Esophagus muscularis mucosa (tissue), 4 donors: ENCODE measurements around the gene CYP8B1. TPM values are rescaled to one million over a fixed set of nuclear protein-coding genes. Genes with fewer than 3 reads are reported as not detected.

Experiments used
- DNase-seq: peaks from one replicate; pipeline ENCODE4 v3.0.0-alpha.2; 2017; ENCODE audit errors: extremely low spot score
- H3K27ac ChIP-seq, 4 donors: fragments of 200-600 bp; sonication (generic); replicated peaks in 1 of 4; 1 replicate in 3 of 4; 2 replicates in 1 of 4; pipeline ENCODE4 v1.5.1; 2016 to 2019; ENCODE audit warnings: mild to moderate bottlenecking in 1 of 4
- H3K27me3 ChIP-seq, 4 donors: fragments of 200-600 bp; sonication (generic); one replicate each; pipeline versions ENCODE4 v1.5.1 to v1.6.0; 2016 to 2019
- H3K36me3 ChIP-seq, 4 donors: fragments of 200-600 bp; sonication (generic); one replicate each; pipeline ENCODE4 v1.5.1; 2016 to 2019
- H3K4me1 ChIP-seq, 4 donors: fragments of 200-600 bp; sonication (generic); one replicate each; pipeline ENCODE4 v1.5.1; 2016 to 2019
- H3K4me3 ChIP-seq, 4 donors: fragments of 200-600 bp; sonication (generic); 1 replicate in 2 of 4; 2 replicates in 2 of 4; pipeline ENCODE4 v1.5.1; 2016 to 2019; ENCODE audit warnings: mild to moderate bottlenecking in 4 of 4, moderate library complexity in 1 of 4
- H3K9me3 ChIP-seq, 4 donors: fragments of 200-600 bp; sonication (generic); 1 replicate in 3 of 4; 2 replicates in 1 of 4; pipeline ENCODE4 v1.5.1; 2016 to 2019
- EP300 ChIP-seq: sonication (generic); formaldehyde crosslinking; IDR thresholded peaks from one replicate; pipeline ENCODE4 v1.6.1; 2017; ENCODE audit warnings: antibody characterized with exemption
- POLR2A ChIP-seq: fragments of 450-650 bp; IDR thresholded peaks from one replicate; pipeline ENCODE4 v1.6.1; 2017; ENCODE audit warnings: antibody characterized with exemption, moderate library complexity, mild to moderate bottlenecking, low read depth
- POLR2AphosphoS5 ChIP-seq, 2 donors: sonication (generic); formaldehyde crosslinking; IDR thresholded peaks; one replicate each; pipeline ENCODE4 v1.6.1; 2017; ENCODE audit warnings: antibody characterized with exemption in 2 of 2
- WGBS: methylation state at CpG from one replicate; pipeline ENCODE4 v1.1.5; 2018; 5-methylcytosine and 5-hydroxymethylcytosine counted together
- intact Hi-C: fragments of 100-400 bp; cut with DNase I; formaldehyde crosslinking; loops from one replicate; pipeline ENCODE4 v1.15.1; 2023
- total RNA-seq, 4 donors: library from RNA; depleted of rRNA; stranded (reverse); fragments of >200 nt; gene quantifications; one replicate each; pipeline versions ENCODE4 v1.1.0 to v1.2.1, GENCODE V29; 2016
- TF ChIP-seq, protein P1 (sequence below), 3 experiments: fragments of 200-600 bp in 2 of 3; fragments of 450-650 bp in 1 of 3; sonication (generic) in 2 of 3; IDR thresholded peaks; one replicate each; pipeline ENCODE4 v1.5.1; 2017 to 2019; ENCODE audit warnings: antibody characterized with exemption in 3 of 3, mild to moderate bottlenecking in 2 of 3, moderate library complexity in 1 of 3

Gene CYP8B1
- total RNA-seq, 4 donors from 2014 or later: not detected

DNA sequence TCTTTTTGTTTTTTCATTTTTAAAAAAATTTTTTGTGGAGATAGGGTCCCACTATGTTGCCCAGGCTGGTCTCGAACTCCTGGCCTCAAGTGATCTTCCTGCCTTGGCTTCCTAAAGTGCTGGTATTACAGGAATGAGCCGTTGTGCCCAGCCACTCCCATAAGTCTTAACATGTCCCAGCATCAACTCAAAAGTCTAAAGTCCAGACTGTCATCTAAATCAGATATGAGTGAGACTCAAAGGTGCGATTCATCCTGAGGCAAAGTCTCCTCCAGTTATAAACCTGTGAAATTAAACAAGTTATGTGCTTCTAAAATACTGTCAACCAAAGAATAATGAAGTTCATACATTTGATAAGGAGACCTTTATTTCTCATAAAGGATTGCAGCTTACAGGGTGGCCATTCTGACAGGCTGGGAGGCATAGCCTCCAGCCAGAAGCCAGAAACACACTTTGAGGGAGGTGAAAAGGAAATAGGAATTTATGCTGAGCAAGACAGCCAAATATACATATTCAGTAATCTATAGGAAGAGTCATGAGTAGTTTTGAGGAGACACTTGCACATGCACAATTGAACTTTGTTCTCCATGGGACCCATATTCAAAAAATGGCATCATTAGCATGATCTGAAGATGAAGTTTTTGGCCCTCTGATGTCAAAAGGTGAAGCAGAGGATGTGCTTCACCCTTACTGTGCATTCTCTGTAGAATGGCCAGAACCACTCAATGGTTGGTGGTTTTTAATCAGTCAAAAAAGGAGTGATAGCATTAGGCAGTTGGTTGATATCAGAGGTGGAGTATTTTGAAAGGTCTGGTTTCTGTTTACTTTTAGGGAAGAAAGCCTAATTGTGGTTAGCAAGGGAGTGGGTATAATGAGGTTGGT is 19.3 kb upstream of the CYP8B1 start:
- 85% methylated on average over 3 of the region's 3 CpGs for WGBS
- Histone ChIP-seq H3K27me3 (no peaks in the 10 kb centered on the region), H3K9me3 (no peaks in the 10 kb centered on the region), H3K4me3 (no peak overlapping the region), H3K36me3 (no peaks in the 10 kb centered on the region), H3K4me1 (no peaks in the 10 kb centered on the region), H3K27ac (no peak overlapping the region)
- DNase-seq: no peak
- TF ChIP-seq, protein P1, sequence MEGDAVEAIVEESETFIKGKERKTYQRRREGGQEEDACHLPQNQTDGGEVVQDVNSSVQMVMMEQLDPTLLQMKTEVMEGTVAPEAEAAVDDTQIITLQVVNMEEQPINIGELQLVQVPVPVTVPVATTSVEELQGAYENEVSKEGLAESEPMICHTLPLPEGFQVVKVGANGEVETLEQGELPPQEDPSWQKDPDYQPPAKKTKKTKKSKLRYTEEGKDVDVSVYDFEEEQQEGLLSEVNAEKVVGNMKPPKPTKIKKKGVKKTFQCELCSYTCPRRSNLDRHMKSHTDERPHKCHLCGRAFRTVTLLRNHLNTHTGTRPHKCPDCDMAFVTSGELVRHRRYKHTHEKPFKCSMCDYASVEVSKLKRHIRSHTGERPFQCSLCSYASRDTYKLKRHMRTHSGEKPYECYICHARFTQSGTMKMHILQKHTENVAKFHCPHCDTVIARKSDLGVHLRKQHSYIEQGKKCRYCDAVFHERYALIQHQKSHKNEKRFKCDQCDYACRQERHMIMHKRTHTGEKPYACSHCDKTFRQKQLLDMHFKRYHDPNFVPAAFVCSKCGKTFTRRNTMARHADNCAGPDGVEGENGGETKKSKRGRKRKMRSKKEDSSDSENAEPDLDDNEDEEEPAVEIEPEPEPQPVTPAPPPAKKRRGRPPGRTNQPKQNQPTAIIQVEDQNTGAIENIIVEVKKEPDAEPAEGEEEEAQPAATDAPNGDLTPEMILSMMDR (IDR thresholded peaks at IDR 0.05): no peak
- TF ChIP-seq EP300 (no peak), POLR2A (no peak), POLR2AphosphoS5 (IDR thresholded peaks at IDR 0.05) (no peak)
- intact Hi-C loops: no loop called here

DNA sequence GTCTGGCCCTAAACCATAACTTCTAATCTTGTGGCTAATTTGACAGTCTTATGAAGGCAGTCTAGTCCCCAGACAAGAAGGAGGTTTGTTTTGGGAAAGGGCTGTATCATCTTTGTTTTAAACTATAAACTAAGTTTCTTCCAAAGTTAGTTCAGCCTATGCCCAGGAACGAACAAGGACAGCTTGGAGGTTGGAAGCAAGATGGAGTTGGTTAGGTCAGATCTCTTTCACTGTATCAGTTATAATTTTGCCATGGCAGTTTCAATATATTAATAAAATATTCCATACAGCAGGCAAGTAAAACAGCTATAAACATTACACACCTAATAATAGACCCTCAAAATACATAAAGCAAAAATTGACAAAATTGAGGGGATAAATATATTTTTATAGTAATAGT is 17.1 kb upstream of the CYP8B1 start:
- Histone ChIP-seq H3K27me3 (no peaks in the 10 kb centered on the region), H3K4me1 (no peaks in the 10 kb centered on the region), H3K9me3 (no peaks in the 10 kb centered on the region), H3K36me3 (no peaks in the 10 kb centered on the region), H3K4me3 (no peak overlapping the region), H3K27ac (no peak overlapping the region)
- intact Hi-C loops: no loop called here
- no peak for TF ChIP-seq POLR2A
- TF ChIP-seq EP300: no peak
- TF ChIP-seq POLR2AphosphoS5 (IDR thresholded peaks at IDR 0.05): no peak
- TF ChIP-seq, protein P1 (IDR thresholded peaks at IDR 0.05): no peak
- DNase-seq: no peak
- 88% methylated on average over 1 of the region's 1 CpG for WGBS

DNA sequence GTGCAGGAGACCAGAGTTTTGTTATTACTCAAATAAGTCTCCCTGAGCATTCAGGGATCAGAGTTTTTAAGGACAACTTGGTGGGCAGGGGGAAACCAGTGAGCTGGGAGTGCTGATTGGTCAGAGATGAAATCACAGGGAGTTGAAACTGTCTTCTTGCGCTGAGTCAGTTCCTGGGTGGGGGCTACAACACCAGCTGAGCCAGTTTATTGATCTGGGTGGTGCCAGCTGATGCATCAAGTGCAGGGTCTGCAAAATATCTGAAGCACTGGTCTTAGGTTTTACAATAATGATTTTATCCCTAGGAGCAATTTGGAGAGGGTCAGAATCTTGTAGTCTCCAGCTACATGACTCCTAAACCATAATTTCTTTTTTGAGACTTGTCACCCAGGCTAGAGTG is 16.5 kb upstream of the CYP8B1 start:
- H3K4me1 ChIP-seq: no peaks in the 10 kb centered on the region
- TF ChIP-seq POLR2AphosphoS5 (IDR thresholded peaks at IDR 0.05): no peak
- no peak for TF ChIP-seq POLR2A
- 100% methylated on average over 1 of the region's 1 CpG for WGBS
- DNase-seq: no peak
- no peaks in the 10 kb centered on the region for H3K9me3 ChIP-seq
- no peak overlapping the region for H3K27ac ChIP-seq
- intact Hi-C loops: no loop called here
- no peak overlapping the region for H3K4me3 ChIP-seq
- H3K36me3 ChIP-seq: no peaks in the 10 kb centered on the region
- no peaks in the 10 kb centered on the region for H3K27me3 ChIP-seq

DNA sequence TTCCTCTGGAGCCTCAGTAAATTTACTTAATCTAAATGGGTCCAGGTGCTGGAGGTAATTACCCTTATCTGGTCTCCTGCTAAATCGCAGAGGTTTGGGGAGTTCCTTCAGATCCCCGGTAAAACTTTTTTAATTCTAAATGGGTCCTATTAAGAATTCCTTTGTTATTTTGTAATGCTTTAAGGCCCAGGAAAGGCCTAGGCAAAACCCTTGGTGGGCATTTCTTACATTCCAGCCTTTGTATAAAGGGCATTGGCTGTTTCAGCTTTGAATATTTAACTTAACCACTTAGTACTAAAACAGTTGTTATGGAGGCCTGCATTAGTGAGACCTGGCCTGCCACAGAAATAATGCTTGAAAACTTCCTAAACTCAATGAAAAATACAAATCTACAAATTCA is 15.4 kb upstream of the CYP8B1 start:
- no peak for TF ChIP-seq EP300
- TF ChIP-seq, protein P1 (IDR thresholded peaks at IDR 0.05): no peak
- no peak for TF ChIP-seq POLR2A
- no peak for TF ChIP-seq POLR2AphosphoS5 (IDR thresholded peaks at IDR 0.05)
- 84% methylated on average over 2 of the region's 2 CpGs for WGBS

DNA sequence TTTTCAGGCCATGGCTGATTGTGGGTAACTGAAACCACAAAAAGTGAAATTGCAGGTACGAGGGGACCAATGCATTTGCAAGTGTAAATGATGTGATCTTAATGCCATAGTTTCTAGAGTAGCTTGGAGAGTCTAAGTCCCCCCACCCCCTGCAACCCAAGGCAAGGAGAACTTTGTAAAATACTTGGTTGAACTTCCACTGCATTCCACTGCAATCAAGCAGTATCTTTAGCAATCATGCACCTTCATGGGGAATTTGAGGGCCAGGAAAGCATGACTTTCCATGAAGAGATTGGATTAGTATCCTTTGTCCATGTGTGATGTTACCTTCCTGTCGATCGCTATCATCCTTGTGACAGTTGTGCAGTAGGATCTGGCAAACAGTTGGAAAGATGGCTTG is 11.4 kb upstream of the CYP8B1 start:
- DNase-seq: no peak
- H3K4me3 ChIP-seq: no peak overlapping the region
- no peaks in the 10 kb centered on the region for H3K4me1 ChIP-seq
- TF ChIP-seq POLR2A (no peak), POLR2AphosphoS5 (IDR thresholded peaks at IDR 0.05) (no peak), EP300 (no peak)
- TF ChIP-seq, protein P1 (IDR thresholded peaks at IDR 0.05): no peak
- intact Hi-C loops: no loop called here
- H3K27ac ChIP-seq: no peak overlapping the region
- no peaks in the 10 kb centered on the region for H3K36me3 ChIP-seq
- H3K9me3 ChIP-seq: no peaks in the 10 kb centered on the region
- H3K27me3 ChIP-seq: no peaks in the 10 kb centered on the region
- whole genome bisulfite sequencing: 87% methylated on average over 3 of the region's 3 CpGs

More for the DNA sequence above, 15.4 kb upstream of the CYP8B1 start:
- no peaks in the 10 kb centered on the region for H3K9me3 ChIP-seq
- H3K4me3 ChIP-seq: no peak overlapping the region
- no peaks in the 10 kb centered on the region for H3K4me1 ChIP-seq
- intact Hi-C loops: no loop called here
- no peak overlapping the region for H3K27ac ChIP-seq
- DNase-seq: no peak
- no peaks in the 10 kb centered on the region for H3K27me3 ChIP-seq
- no peaks in the 10 kb centered on the region for H3K36me3 ChIP-seq
